ENCODE results near the gene FMNL2. TPM values are rescaled to one million over a fixed set of nuclear protein-coding genes. Genes with fewer than 3 reads are reported as not detected.

FMNL2 gene
- total and polyA plus RNA-seq, 2 of the 4 experiments (the other 2 are of a cell fraction) = 10.9 to 11.4 TPM

- Histone ChIP-seq H2AK9ac (replicated peaks; ENCODE audit: low read depth, low read length, poor library complexity) (no peak overlapping the region), H3K9me1 (ENCODE audit: insufficient read depth, low read length) (peaks cover 3% of the 10 kb centered on the region; the same call in 1 of the 2 replicates), H2BK120ac (ENCODE audit: low read depth, low read length) (no peak overlapping the region), H3K56ac (ENCODE audit: extremely low read depth, insufficient read depth, low read length) (no peak overlapping the region), H4K91ac (ENCODE audit: insufficient read depth, low read depth, low read length) (no peak overlapping the region), H2BK5ac (ENCODE audit: low read depth, low read length, poor library complexity, severe bottlenecking) (no peak overlapping the region), H2BK20ac (ENCODE audit: low read depth, low read length) (no peak overlapping the region), H2BK15ac (ENCODE audit: low read depth, low read length) (no peak overlapping the region), H3K14ac (replicated peaks; ENCODE audit: low read depth, low read length) (peak overlapping the region; percentile 24; the same call in 1 of the 2 replicates), H4K5ac (ENCODE audit: low read depth, low read length) (no peak overlapping the region), H4K8ac (ENCODE audit: low read depth in 2 of 2, low read length in 2 of 2) (no peak overlapping the region), H3K4me2 (ENCODE audit: low read depth, low read length) (no peak overlapping the region), H3K79me1 (ENCODE audit: low read depth in 1 of 2, low read length in 2 of 2) (peaks cover 2% of the 10 kb centered on the region in 2 experiments; a peak in 2 of 4 replicates), H3K4ac (ENCODE audit: low read depth, low read length) (no peak overlapping the region), H3K9me3 (ENCODE audit: control insufficient read depth, insufficient read depth, low read length) (no peaks in the 10 kb centered on the region), H3K18ac (ENCODE audit: low read depth, low read length) (no peak overlapping the region), H2AFZ (replicated peaks; ENCODE audit: low read length, poor library complexity) (no peak overlapping the region), H3K4me1 (ENCODE audit: control insufficient read depth, insufficient read depth, low read length) (peaks cover 8% of the 10 kb centered on the region), H4K20me1 (ENCODE audit: insufficient read depth, low read length) (no peaks in the 10 kb centered on the region), H3K27ac (ENCODE audit: insufficient read depth, low read length) (no peak overlapping the region), H2AK5ac (ENCODE audit: low read depth, low read length) (no peak overlapping the region), H3K27me3 (ENCODE audit: control insufficient read depth, insufficient read depth, low read length) (no peaks in the 10 kb centered on the region), H3K9ac (ENCODE audit: low read depth, low read length) (no peak overlapping the region), H3K36me3 (ENCODE audit: control insufficient read depth, insufficient read depth, low read length) (no peaks in the 10 kb centered on the region), H3K4me3 (ENCODE audit: insufficient read depth, low read depth, low read length) (no peak overlapping the region), H3K23ac (ENCODE audit: low read depth, low read length) (no peak overlapping the region)
- intact Hi-C loops (cut with micrococcal nuclease) (no loop called here), dilution Hi-C loops (cut with HindIII; ENCODE audit: low sequenced_read_pairs, unreplicated experiment) (no loop called here), in situ Hi-C loops (cut with MboI; ENCODE audit: low sequenced_read_pairs) (no loop called here)
- POLR2A ChIA-PET (ENCODE audit: unreplicated experiment) = no interaction called here
- peak; percentile 54 for DNase-seq
- TF ChIP-seq CHD1 (IDR thresholded peaks at IDR 0.05; ENCODE audit: low read depth, low read length) = no peak
- TF ChIP-seq RFX5 (IDR thresholded peaks at IDR 0.05; ENCODE audit: low read depth, low read length) = peak; percentile 31; the same call in 1 of the 2 replicates
- CTCF ChIA-PET = interaction anchor here (1.1 kb wide), 1 partner anchor 111 kb away, joined by 3 read pairs; no protein-coding TSS in a partner anchor
- no CpG with 5 or more reads among the region's 3 CpGs for WGBS, 2 experiments (ENCODE audit: extremely low coverage in 2 of 2, insufficient read length in 1 of 2)
- BruUV-seq (replicated peaks) = no TSS peak
- ATAC-seq (ENCODE audit: low read depth) = peak; percentile 59
These were observed 236.2 kb downstream of the FMNL2 start for GRCh38 chr2:152571048-152571766.

Measured in IMR-90 (cell line).